ENCODE measurements around the gene DOK5.

DOK5 gene

DNA sequence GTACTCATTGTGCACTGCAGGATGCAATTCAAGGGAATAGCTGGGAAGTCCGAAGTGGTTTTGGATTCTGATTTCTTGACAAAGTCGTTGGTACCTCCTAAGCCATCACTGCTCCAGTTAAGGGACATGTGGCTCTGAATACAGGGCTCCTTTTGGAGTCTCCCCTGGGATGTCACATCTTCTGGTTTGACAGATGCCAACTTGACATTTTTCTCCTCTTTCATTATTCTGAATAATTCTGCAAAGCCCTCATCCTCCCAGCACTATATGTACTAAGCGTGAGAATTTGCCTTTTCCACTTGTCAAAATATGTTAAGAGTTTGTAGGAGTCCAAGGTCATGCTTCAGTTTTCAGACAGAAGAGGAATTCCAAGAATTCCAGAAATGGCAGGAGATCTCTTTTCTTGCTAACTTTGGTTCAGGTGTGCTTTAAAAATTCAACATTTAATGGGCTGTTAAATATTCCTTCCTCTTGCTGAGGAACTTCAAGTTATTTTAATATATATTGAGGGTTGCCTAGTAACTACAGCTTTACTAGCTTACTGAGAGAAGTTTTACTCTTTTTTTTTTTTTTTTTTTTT lies 38.7 kb downstream of the DOK5 start:
- DNase-seq (ENCODE audit: low read depth), result no peak

DNA sequence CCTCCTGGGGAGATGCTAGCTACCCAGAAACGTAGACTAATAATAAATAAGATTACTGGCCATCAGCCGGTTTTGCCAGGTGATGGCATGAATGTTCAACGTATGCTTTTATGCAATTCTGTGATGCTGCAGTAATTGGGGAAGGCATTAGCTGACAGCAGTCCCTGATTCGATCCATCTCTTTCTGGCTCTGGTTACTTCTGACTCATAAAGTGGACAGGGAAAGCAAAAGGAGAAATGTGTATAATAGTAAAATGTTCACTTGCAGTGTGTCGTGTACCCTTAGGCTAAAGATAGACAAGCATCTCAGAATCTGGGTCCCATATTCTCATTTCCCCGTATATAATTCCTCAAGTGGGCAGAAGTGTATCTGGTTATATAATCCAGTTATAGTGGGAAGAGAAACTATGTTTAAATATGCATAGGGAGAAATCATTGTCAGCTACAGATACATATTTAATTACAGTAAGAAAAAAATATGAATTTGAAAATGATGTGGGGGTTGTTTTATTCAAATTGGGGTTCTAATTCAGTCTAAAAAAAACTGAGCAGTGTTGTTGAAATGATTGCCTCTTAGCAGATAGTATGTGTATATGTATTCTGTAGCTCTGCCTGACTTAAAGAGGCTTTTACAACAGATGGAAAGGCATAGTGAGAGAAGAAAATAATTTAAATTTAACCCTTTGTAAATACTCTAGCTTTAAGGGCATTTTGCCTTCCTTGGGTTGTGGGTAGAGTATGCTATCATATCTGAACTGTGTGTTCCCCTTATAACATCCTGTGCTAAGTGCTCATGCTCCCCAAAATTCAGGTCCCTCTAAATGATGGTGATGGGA lies 40.6 kb downstream of the DOK5 start:
- no peak for DNase-seq (ENCODE audit: low read depth)

DNA sequence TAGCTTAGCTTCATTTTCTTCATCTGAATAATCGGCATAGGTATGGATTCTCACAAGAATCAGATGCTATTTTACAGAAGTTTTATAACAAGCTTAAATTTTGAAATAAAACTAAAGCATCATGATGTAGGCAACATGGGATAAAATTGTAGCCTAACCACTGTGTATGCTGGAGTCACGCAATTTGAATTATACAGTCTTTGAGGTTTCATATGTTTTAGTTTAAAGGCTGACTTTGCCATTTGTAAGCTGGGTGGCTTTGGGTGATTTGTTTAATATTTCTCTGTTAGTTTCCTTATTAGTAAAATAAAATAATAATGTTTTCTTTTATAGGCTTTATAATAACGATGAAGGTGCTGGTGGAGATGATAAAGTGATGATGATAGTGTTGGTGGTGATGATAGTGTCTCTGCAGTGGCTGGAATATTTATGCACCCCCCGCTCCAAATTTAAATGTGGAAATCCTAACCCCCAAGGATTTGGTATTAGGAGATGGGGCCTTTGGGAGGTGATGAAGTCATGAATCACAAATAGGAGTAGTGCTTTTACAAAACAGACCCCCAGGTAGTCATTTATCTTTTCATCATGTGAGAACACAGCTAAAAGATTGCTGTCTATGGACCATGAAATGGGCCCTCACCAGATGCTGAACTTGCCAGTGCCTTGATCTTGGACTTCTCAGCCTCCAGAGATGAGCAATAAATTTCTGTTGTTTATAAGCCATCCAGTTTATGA lies 42.0 kb downstream of the DOK5 start:
- no peak for DNase-seq (ENCODE audit: low read depth)

DNA sequence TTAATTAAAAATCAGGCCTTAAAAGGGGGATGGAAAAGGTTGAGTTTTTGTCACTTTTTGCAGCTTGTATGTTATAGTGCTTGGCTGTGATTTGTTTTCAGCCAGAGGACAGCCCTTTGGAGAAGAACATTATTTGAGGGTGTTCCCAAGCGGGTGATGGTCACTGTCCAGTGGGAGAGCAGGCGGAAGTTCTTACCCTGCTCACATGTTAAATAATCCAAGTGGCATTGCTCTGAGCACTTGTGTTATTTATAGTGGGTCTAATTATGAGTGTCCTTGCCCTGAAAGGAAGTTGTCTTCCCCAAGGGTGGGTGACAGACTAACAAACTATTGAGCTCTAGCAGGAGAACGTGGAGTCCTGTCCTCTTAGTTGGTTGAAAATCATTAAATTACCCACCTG lies 49.5 kb downstream of the DOK5 start:
- DNase-seq (ENCODE audit: low read depth), result no peak

DNA sequence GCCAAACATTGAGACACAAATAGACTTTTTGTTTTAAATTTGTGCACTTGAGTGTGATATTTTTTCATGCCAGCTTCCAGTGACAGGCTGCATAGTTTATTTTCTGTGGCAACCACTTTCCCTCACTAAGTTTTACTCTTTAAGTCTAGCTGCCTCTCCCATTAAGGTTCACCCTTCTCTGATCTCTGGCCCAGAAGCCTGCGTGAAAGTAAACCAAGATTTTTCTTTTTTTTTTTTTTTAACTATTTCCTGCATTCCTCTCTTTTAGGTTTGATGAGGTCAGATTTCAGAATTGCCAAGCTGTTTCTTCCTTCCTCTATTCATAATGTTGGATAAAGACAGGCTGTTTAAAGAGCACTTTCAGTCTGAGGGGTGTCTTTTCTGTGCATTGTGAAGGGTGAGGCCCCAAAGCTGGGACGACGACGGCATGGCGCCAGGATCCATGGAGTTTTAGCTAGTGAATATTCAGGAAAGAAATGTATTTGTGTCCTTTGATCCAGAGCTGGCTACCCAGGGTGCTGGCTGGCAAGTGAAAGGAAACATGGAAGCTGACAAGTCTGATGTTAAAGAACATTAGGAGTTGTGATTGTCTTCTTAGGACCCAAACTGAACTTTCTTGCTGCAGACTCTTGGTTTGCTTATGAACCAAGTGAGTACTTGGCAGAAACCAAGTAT lies 50.7 kb downstream of the DOK5 start:
- DNase-seq (ENCODE audit: low read depth), result no peak

DNA sequence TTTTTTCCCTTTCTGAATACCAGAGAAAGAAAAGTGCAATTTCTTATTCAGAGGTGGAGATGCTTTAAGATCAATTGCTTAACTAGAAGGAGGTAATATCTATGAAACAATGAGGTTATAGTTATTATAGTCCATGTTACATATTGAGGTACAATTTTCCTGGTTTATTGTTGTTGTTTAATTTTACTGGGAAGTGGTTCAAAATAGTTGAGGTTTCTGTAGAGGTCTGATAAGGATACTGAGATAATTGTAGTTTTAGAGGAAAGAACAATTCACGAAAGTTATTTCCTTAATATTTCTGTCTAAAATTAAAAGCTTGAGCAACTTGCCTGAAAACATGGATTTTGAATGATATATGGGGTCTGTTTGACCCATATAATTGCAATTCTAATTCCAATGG lies 51.4 kb downstream of the DOK5 start:
- no peak for DNase-seq (ENCODE audit: low read depth)

DNA sequence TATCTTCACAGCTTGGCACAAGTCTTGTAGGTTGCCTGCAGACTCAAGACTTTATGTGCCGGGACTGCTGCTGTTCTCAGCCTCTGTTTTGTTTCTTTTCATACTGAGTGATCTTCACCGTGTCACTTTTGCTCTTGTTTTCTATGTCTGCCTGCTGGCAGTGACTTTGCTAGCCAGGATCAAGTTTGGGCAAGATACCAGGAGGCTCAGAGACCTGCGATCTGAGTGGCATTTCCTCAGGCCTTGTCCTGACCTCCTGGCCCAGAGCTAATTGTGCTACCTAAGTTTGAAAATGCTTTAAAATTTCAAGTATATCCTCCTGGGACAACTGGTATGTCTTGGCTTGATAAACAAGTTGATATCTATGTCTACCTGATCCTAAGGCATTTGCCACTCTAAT lies 57.2 kb downstream of the DOK5 start:
- DNase-seq (ENCODE audit: low read depth), result no peak

DNA sequence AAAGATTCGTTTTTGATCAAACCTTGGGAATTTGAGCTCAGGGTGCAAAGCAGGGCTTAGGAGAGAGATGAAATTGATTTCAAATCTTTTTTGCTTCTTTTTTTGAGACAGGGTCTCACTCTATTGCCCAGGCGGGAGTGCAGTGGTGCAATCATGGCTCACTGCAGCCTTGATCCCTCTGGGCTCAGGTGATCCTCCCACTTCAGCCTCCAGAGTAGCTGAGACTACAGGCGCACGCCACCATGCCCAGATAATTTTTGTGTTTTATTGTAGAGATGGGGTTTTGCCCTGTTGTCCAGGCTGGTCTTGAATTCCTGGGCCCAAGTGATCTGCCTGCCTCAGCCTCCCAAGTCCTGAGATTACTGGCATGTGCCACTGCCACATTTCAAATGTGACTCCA lies 58.7 kb downstream of the DOK5 start:
- DNase-seq (ENCODE audit: low read depth), result no peak

DNA sequence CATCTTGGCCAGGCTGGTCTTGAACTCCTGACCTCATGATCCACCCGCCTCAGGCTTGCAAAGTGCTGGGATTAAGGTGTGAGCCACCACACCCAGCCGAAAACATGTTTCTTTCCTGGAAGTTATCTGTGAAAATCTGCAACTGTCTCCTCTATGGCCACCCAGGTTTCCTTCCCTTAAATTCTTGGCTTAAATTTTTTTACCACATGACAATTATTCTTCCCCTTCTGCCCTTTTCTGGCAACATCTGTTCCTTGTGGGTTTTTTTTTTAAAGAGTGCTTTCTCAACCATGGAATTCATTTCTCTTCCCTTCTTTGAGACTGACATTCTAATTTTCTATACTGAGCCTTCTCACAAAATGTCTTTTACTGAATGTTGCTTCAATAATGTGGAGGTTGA lies 59.6 kb downstream of the DOK5 start:
- no peak for DNase-seq (ENCODE audit: low read depth)

DNA sequence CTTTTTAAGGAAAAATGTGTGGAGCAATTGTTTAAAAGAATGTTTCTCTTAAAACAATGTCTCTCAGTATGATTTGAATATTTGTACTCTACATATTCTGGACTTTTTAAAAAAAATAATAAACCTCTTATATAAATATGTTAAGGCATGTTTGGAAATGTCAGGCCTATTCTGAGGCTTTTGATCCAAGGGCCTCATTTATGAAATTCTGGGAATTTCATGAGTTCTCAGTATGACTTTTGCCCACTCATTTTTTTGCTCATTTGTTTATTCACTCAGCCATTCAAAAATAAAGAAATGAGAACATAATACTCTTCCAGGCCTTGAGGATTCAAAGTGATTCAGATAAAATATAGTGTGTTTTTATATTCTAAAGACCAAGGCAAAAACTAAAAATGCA lies 60.4 kb downstream of the DOK5 start:
- no peak for DNase-seq (ENCODE audit: low read depth)

DNA sequence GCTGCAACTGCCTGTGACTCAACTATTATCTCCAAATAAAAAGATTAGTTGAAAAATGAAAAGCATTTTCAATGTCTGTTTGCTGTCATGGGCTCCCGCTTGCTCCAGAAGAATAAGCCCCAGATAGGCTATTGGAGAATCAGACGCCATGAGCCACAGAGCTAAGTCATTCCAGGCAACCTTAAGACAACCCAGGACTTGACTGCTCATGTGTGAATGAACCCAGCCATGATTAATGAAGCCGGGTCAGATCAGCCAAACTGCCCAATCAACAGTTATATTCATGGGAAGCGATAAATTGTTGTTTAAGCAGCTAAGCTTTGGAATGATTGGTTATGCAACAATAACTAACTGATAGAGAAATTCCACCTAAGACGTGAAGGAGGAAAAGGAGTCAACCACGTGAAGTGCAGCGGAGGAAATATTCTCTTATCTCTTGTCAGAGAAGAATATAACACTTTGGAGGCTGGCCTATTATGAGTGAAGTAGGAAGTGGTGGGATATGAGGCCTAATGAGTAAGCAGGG lies 64.2 kb downstream of the DOK5 start:
- no peak for DNase-seq (ENCODE audit: low read depth)

DNA sequence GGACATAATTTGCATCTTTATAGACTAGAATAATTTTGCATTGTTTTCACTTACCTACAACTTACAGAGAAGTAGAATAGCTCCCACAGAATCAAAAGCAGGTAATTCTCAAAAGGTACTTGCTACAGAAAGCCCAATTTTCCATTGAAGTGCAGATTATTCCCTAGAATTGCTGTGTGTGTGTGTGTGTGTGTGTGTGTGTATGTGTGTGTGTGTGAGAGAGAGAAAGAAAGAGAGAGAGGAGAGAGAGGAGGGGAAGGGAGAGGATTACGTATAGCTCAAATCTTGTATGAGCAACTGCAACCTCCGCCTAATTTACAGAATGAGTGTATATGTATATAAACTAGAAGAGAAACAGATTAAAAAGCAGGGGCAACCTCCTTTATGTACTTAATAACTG lies 68.0 kb downstream of the DOK5 start:
- DNase-seq (ENCODE audit: low read depth), result no peak

DNA sequence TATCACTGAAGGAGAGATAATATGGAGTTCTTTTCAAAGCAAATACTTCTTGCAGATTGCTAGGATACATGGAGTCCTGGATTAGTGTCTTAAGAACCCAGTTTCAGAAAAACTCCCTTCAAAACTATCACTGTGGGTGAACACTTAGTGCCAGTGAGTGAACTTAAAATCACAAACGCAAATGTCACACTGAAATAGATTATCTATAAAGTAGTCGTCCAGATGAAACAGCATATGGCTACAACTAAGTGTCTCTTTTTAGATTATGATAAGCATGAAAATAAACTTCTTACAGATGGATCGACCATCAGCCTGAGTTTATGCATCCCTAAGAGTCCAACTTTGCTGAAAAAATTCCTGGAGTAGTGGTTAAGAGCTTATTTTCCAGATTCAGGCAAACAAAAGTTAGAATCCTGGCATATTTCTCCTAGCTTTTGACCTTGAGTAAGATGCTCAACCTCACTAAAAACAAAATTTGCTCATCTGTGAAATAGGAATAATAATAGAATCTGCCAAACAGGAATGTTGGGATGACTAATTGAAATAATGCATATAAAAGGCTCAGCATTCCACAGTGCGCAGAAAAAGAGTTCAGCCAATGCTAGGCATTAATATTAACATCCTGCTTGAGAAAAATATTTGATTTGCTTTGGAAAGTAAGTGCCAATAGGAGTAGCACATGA lies 70.4 kb downstream of the DOK5 start:
- DNase-seq (ENCODE audit: low read depth), result no peak

DNA sequence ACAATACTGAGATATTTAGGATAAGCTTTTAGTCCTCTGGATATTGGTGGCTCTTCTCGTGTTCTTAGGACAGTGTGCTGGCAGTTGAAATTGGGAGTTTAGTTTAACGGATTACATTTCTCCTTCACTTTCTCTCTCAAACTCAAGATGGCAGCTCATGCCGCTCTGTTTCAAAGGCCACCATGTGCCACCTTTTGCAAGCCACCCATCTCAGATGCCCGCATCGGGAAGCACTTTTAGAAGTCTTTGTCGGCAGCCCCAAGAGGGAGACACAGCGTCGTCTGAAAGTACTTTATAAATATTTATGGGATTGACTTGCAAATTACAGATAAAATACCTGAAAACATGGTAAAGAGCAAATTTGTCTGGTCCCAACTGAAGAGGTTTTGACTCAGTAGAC lies 73.5 kb downstream of the DOK5 start:
- no peak for DNase-seq (ENCODE audit: low read depth)

DNA sequence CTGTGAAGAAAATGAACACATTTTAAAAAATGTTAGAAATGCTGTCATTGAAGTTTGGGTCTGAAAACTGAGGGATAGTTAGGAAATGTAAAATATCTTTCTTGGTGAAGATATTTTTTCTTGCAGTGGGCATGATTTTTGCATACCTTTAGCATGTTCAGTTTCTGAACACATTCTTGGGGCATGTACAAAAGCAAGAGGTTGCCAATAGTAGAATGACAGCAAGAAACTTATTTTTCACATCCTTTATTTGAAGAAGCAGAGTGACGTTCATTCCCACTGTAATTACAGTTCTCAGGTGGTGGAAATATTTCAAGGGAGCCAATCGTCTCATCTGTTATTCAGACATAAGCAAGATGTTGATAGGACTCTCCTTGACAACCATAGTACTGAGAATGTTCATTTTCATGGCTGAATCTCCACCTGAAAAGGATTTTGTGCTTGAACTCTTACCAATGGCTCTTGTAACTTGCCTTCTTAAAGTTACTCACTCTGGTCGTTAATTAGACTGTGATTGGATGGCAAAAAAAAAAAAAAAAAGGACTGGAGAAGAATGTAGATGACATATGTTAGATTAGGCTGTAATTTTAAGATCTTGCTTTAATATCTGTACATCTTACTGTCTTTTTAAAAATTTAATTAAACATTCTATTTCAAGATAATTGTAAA lies 74.4 kb downstream of the DOK5 start:
- DNase-seq (ENCODE audit: low read depth), result no peak

DNA sequence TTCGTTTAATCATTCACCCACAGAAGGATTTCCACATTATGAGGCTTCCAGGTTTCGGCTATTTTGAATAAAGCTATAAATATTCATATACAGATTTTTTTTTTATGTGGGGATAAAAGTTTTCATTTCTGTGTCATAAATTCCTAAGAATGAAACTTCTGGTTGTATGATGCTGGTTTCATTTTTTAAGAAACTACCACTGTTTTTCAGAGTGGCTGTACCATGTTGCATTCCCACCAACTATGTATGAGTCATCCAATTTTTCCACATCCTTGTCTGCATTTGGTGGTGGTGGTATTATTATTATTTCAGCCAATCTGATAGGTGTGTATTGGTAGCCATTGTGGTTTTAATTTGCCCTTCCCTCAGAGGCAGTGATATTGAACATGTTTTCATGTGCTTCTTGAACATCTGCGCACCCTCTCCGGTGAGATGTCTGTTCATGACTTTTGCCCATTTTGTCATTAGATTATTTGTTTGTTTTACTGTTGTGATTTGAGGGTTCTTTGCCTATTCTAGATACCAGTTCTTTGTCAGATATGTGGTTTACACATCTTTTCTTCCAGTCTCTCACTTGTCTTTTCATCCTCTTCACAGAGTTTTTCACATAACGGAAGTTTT lies 75.5 kb downstream of the DOK5 start:
- DNase-seq (ENCODE audit: low read depth), result no peak

DNA sequence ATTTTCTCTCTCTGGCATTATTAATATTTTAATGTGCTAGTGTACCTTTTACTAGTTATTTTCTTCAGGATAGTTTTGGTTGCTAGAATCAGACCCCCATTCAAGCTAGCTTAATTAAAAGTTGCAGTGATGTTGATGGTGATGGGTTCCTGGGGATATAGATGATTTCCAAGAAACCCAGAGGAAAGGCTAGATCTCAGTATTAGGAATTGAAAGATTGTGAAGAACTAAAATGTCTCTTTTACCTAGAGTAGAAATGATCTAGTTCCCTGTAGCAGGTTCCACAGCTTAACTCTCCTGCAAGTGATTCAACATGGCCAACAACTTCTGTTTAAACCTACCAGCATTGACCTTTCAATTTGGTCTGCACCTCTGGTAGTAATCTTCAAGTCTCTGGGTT lies 78.6 kb downstream of the DOK5 start:
- no peak for DNase-seq (ENCODE audit: low read depth)

DNA sequence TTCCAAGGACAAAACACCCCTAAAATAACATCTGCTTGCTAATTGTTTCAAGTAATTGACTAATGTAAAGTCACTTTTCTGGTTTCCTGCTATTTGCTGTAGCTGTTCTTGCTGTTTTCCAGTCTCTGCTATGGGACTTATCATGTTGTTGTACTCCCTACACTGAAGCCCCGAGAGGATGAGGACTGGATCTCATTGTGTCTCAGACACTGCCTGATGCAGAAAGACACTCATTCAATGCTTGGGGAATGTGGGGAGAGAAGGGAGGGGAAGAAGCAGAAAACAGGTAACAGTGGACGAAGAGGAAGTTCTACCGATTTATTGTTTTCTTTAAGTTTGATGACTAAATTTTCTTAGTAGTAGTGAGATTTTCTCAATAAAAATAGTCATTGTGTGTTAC lies 79.8 kb downstream of the DOK5 start:
- no peak for DNase-seq (ENCODE audit: low read depth)

DNA sequence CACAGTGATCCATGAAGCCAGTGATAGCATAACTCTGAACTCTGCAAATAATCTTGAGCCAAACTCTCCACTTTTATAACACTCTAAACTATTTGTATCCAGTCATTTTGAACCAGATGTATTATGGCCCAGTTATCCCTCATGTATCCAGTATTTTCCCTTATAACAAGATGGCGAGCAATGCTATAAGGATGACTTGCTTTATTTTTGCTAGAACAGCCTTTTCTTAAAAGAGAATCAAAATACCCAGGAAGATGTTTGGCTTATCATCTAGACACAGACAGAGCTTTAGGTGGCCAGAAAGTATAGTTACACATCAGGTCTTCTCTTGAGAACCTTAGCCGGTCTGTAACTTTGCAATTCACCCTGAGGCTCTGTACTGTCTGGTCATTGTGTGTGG lies 81.0 kb downstream of the DOK5 start:
- DNase-seq (ENCODE audit: low read depth), result no peak

DNA sequence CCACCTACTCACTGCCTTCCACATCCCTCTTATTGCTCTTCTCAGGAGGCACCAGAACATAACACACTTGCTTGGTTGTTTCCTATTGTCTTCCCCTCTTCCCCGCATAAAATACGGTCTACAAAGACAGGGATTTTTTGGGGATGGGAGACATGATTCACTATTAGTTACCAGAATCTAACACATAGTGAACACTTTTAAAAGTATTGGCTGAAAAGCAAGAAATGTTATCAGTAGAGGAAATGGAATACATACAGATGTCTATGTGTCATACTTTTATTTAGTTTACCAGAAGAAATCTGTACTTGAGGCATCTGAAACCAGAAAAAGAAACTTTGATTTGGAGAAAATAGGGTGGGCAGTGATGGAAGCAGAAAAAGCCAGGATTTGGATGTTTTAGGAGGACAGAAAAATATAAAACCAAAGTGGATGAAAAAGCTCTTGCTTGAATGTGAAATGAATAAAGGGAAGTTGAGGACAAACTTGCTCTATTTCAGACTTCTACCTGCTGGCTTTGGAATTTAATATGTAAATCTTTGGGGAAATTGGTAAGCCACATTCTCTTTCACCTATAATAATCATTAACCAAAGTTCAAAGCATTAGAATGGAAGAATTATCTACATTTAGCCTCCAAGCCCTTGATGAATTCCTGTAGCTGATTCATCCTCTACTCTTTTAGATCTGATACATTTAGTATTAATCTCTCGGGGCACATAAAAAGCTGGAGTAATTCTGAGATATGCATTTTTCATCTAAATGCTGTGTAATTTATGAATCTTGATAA lies 82.6 kb downstream of the DOK5 start:
- no peak for DNase-seq (ENCODE audit: low read depth)

Measured in activated T-cell treated with anti-CD3 and anti-CD28 coated beads for 1 hour (primary cell).